Measurements from ENCODE around the gene SEMA4F.

Gene SEMA4F

GRCh38 chr2:74685408-74685807 is 31.4 kb downstream of the SEMA4F start:
- H3K4me1 ChIP-seq (ENCODE audit: control insufficient read depth in 5 of 5, insufficient read depth in 5 of 5, low read length in 5 of 5) = peaks cover 0 to 10% (median 4%) of the 10 kb centered on the region in 5 donors
- H3K9ac ChIP-seq (ENCODE audit: low read length in 5 of 5) = no peak overlapping the region
- H3K27ac ChIP-seq (ENCODE audit: low read depth, low read length) = no peak overlapping the region
- no peak overlapping the region for H3K4me3 ChIP-seq (ENCODE audit: low read depth in 1 of 5, low read length in 5 of 5)
- no peaks in the 10 kb centered on the region for H3K9me3 ChIP-seq (ENCODE audit: control insufficient read depth in 5 of 5, low read length in 5 of 5)
- no peaks in the 10 kb centered on the region for H3K27me3 ChIP-seq (ENCODE audit: control insufficient read depth in 5 of 5, insufficient read depth in 4 of 5, low read length in 5 of 5)
- peaks cover 0 to under 1% (median 0%) of the 10 kb centered on the region in 5 donors for H3K36me3 ChIP-seq (ENCODE audit: control insufficient read depth in 5 of 5, insufficient read depth in 5 of 5, low read length in 5 of 5)

- Histone ChIP-seq H3K27ac (ENCODE audit: low read depth, low read length) (no peak overlapping the region), H3K4me1 (ENCODE audit: control insufficient read depth in 5 of 5, insufficient read depth in 5 of 5, low read length in 5 of 5) (peaks cover 0 to 20% (median 12%) of the 10 kb centered on the region in 5 donors), H3K9ac (ENCODE audit: low read length in 5 of 5) (no peak overlapping the region), H3K9me3 (ENCODE audit: control insufficient read depth in 5 of 5, low read length in 5 of 5) (no peaks in the 10 kb centered on the region), H3K27me3 (ENCODE audit: control insufficient read depth in 5 of 5, insufficient read depth in 4 of 5, low read length in 5 of 5) (no peaks in the 10 kb centered on the region), H3K36me3 (ENCODE audit: control insufficient read depth in 5 of 5, insufficient read depth in 5 of 5, low read length in 5 of 5) (no peaks in the 10 kb centered on the region), H3K4me3 (ENCODE audit: low read depth in 1 of 5, low read length in 5 of 5) (no peak overlapping the region)
These were observed 34.8 kb downstream of the SEMA4F start for GRCh38 chr2:74688881-74689280.

DNA sequence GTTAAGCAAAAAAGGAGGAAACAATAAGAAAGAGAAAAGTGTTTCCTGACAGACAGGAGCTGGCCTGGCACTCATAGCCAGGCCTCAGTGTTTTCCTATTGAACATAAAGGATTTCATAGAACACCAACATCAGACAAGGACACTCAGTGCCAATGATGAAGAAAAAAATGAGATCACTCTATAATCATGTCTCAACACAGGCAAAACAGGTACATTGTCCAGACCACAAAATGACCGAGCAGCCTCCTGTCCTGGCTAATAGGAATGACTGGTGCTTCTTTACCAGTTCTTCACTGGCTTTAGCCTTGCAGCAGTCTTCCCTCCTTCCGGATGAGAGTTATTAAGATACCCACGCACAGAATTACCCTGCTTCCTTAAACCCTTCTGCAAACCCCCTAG is 35.6 kb downstream of the SEMA4F start:
- Histone ChIP-seq H3K4me1 (ENCODE audit: control insufficient read depth in 5 of 5, insufficient read depth in 5 of 5, low read length in 5 of 5) (peaks cover 0 to 20% (median 12%) of the 10 kb centered on the region in 5 donors), H3K9me3 (ENCODE audit: control insufficient read depth in 5 of 5, low read length in 5 of 5) (no peaks in the 10 kb centered on the region), H3K4me3 (ENCODE audit: low read depth in 1 of 5, low read length in 5 of 5) (no peak overlapping the region), H3K27me3 (ENCODE audit: control insufficient read depth in 5 of 5, insufficient read depth in 4 of 5, low read length in 5 of 5) (no peaks in the 10 kb centered on the region), H3K27ac (ENCODE audit: low read depth, low read length) (no peak overlapping the region), H3K9ac (ENCODE audit: low read length in 5 of 5) (no peak overlapping the region), H3K36me3 (ENCODE audit: control insufficient read depth in 5 of 5, insufficient read depth in 5 of 5, low read length in 5 of 5) (no peaks in the 10 kb centered on the region)

DNA sequence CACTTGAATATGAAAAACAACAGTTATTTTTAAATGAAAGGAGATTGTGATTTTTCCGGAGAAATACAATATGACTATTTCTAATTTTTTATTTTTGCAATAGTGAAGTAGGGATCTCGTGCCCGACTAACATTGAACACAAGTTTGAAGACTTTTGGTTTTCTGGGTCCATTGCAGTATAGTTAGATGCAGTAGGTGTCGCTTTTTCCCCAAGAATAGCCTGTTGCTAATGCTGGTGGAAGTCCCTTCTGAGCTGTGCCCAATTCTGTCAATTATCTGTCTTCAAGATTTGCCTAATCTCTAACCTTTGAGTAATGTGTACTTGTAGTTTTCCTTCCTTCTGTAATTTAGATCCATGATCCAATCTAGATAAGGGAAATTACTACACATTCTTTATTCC is 36.5 kb downstream of the SEMA4F start:
- no peak overlapping the region for H3K27ac ChIP-seq (ENCODE audit: low read depth, low read length)
- no peak overlapping the region for H3K4me3 ChIP-seq (ENCODE audit: low read depth in 1 of 5, low read length in 5 of 5)
- H3K9me3 ChIP-seq (ENCODE audit: control insufficient read depth in 5 of 5, low read length in 5 of 5) = no peaks in the 10 kb centered on the region
- H3K4me1 ChIP-seq (ENCODE audit: control insufficient read depth in 5 of 5, insufficient read depth in 5 of 5, low read length in 5 of 5) = peaks cover 0 to 20% (median 12%) of the 10 kb centered on the region in 5 donors
- H3K9ac ChIP-seq (ENCODE audit: low read length in 5 of 5) = no peak overlapping the region
- H3K27me3 ChIP-seq (ENCODE audit: control insufficient read depth in 5 of 5, insufficient read depth in 4 of 5, low read length in 5 of 5) = no peaks in the 10 kb centered on the region
- no peaks in the 10 kb centered on the region for H3K36me3 ChIP-seq (ENCODE audit: control insufficient read depth in 5 of 5, insufficient read depth in 5 of 5, low read length in 5 of 5)

GRCh38 chr2:74691929-74692328 is 37.9 kb downstream of the SEMA4F start:
- peaks cover 0 to 20% (median 12%) of the 10 kb centered on the region in 5 donors for H3K4me1 ChIP-seq (ENCODE audit: control insufficient read depth in 5 of 5, insufficient read depth in 5 of 5, low read length in 5 of 5)
- no peaks in the 10 kb centered on the region for H3K36me3 ChIP-seq (ENCODE audit: control insufficient read depth in 5 of 5, insufficient read depth in 5 of 5, low read length in 5 of 5)
- H3K27me3 ChIP-seq (ENCODE audit: control insufficient read depth in 5 of 5, insufficient read depth in 4 of 5, low read length in 5 of 5) = no peaks in the 10 kb centered on the region

DNA sequence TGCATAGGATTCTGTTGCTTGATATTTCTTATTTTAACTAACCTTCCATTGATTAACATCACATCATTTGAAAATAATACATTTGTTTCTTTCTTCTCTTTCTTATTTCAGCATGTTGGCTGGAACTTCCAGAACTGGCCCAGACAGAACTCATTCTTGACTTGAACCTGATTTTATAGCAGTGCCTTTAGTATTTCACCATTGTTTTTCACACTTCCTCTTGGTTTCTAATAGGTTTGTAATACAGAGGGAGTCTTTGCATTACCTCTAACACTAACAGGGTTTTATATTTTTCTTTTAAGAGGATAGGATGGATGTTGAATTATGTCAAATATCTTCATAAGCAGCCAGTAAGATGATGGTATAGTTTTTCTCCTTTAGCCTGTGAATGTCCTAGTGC is 39.2 kb downstream of the SEMA4F start:
- H3K27me3 ChIP-seq (ENCODE audit: control insufficient read depth in 5 of 5, insufficient read depth in 4 of 5, low read length in 5 of 5) = no peaks in the 10 kb centered on the region
- no peak overlapping the region for H3K4me3 ChIP-seq (ENCODE audit: low read depth in 1 of 5, low read length in 5 of 5)
- H3K36me3 ChIP-seq (ENCODE audit: control insufficient read depth in 5 of 5, insufficient read depth in 5 of 5, low read length in 5 of 5) = no peaks in the 10 kb centered on the region
- H3K9ac ChIP-seq (ENCODE audit: low read length in 5 of 5) = no peak overlapping the region
- H3K9me3 ChIP-seq (ENCODE audit: control insufficient read depth in 5 of 5, low read length in 5 of 5) = no peaks in the 10 kb centered on the region
- H3K4me1 ChIP-seq (ENCODE audit: control insufficient read depth in 5 of 5, insufficient read depth in 5 of 5, low read length in 5 of 5) = peaks cover 0 to 20% (median 12%) of the 10 kb centered on the region in 5 donors
- H3K27ac ChIP-seq (ENCODE audit: low read depth, low read length) = no peak overlapping the region

More at GRCh38 chr2:74691929-74692328, 37.9 kb downstream of the SEMA4F start:
- Histone ChIP-seq H3K27ac (ENCODE audit: low read depth, low read length) (peak overlapping the region; percentile 1), H3K9me3 (ENCODE audit: control insufficient read depth in 5 of 5, low read length in 5 of 5) (no peaks in the 10 kb centered on the region), H3K9ac (ENCODE audit: low read length in 5 of 5) (no peak overlapping the region), H3K4me3 (ENCODE audit: low read depth in 1 of 5, low read length in 5 of 5) (no peak overlapping the region)

GRCh38 chr2:74693668-74694067 is 39.6 kb downstream of the SEMA4F start:
- Histone ChIP-seq H3K9ac (ENCODE audit: low read length in 5 of 5) (no peak overlapping the region), H3K4me3 (ENCODE audit: low read depth in 1 of 5, low read length in 5 of 5) (no peak overlapping the region), H3K27me3 (ENCODE audit: control insufficient read depth in 5 of 5, insufficient read depth in 4 of 5, low read length in 5 of 5) (no peaks in the 10 kb centered on the region), H3K9me3 (ENCODE audit: control insufficient read depth in 5 of 5, low read length in 5 of 5) (no peaks in the 10 kb centered on the region), H3K4me1 (ENCODE audit: control insufficient read depth in 5 of 5, insufficient read depth in 5 of 5, low read length in 5 of 5) (peaks cover 0 to 20% (median 12%) of the 10 kb centered on the region in 5 donors), H3K27ac (ENCODE audit: low read depth, low read length) (no peak overlapping the region), H3K36me3 (ENCODE audit: control insufficient read depth in 5 of 5, insufficient read depth in 5 of 5, low read length in 5 of 5) (no peaks in the 10 kb centered on the region)

- H3K4me1 ChIP-seq (ENCODE audit: control insufficient read depth in 5 of 5, insufficient read depth in 5 of 5, low read length in 5 of 5) = peaks cover 0 to 20% (median 12%) of the 10 kb centered on the region in 5 donors
- H3K4me3 ChIP-seq (ENCODE audit: low read depth in 1 of 5, low read length in 5 of 5) = no peak overlapping the region
- no peaks in the 10 kb centered on the region for H3K9me3 ChIP-seq (ENCODE audit: control insufficient read depth in 5 of 5, low read length in 5 of 5)
- no peaks in the 10 kb centered on the region for H3K36me3 ChIP-seq (ENCODE audit: control insufficient read depth in 5 of 5, insufficient read depth in 5 of 5, low read length in 5 of 5)
- H3K9ac ChIP-seq (ENCODE audit: low read length in 5 of 5) = no peak overlapping the region
- no peaks in the 10 kb centered on the region for H3K27me3 ChIP-seq (ENCODE audit: control insufficient read depth in 5 of 5, insufficient read depth in 4 of 5, low read length in 5 of 5)
- no peak overlapping the region for H3K27ac ChIP-seq (ENCODE audit: low read depth, low read length)
These were observed 40.2 kb downstream of the SEMA4F start for GRCh38 chr2:74694281-74694680.

- Histone ChIP-seq H3K9ac (ENCODE audit: low read length in 5 of 5) (no peak overlapping the region), H3K27ac (ENCODE audit: low read depth, low read length) (no peak overlapping the region), H3K27me3 (ENCODE audit: control insufficient read depth in 5 of 5, insufficient read depth in 4 of 5, low read length in 5 of 5) (no peaks in the 10 kb centered on the region), H3K36me3 (ENCODE audit: control insufficient read depth in 5 of 5, insufficient read depth in 5 of 5, low read length in 5 of 5) (no peaks in the 10 kb centered on the region), H3K4me1 (ENCODE audit: control insufficient read depth in 5 of 5, insufficient read depth in 5 of 5, low read length in 5 of 5) (peaks cover 0 to 20% (median 12%) of the 10 kb centered on the region in 5 donors), H3K9me3 (ENCODE audit: control insufficient read depth in 5 of 5, low read length in 5 of 5) (no peaks in the 10 kb centered on the region), H3K4me3 (ENCODE audit: low read depth in 1 of 5, low read length in 5 of 5) (no peak overlapping the region)
These were observed 41.6 kb downstream of the SEMA4F start for GRCh38 chr2:74695663-74696062.

- no peak overlapping the region for H3K27ac ChIP-seq (ENCODE audit: low read depth, low read length)
- H3K9ac ChIP-seq (ENCODE audit: low read length in 5 of 5) = no peak overlapping the region
- no peak overlapping the region for H3K4me3 ChIP-seq (ENCODE audit: low read depth in 1 of 5, low read length in 5 of 5)
- no peaks in the 10 kb centered on the region for H3K9me3 ChIP-seq (ENCODE audit: control insufficient read depth in 5 of 5, low read length in 5 of 5)
- no peaks in the 10 kb centered on the region for H3K36me3 ChIP-seq (ENCODE audit: control insufficient read depth in 5 of 5, insufficient read depth in 5 of 5, low read length in 5 of 5)
- H3K4me1 ChIP-seq (ENCODE audit: control insufficient read depth in 5 of 5, insufficient read depth in 5 of 5, low read length in 5 of 5) = peaks cover 0 to 9% (median 8%) of the 10 kb centered on the region in 5 donors
- no peaks in the 10 kb centered on the region for H3K27me3 ChIP-seq (ENCODE audit: control insufficient read depth in 5 of 5, insufficient read depth in 4 of 5, low read length in 5 of 5)
These were observed 42.8 kb downstream of the SEMA4F start for GRCh38 chr2:74696829-74697228.
